ENCODE data around the gene RPL7A.
A peak's percentile ranks its signal among the peaks of the same experiment; 100 is the strongest.
"Not testable (repeated sequence)": the region's sequence is repeated elsewhere in the genome, so short reads cannot be mapped to it uniquely, and the experiment has no call there.

The RPL7A gene

DNA sequence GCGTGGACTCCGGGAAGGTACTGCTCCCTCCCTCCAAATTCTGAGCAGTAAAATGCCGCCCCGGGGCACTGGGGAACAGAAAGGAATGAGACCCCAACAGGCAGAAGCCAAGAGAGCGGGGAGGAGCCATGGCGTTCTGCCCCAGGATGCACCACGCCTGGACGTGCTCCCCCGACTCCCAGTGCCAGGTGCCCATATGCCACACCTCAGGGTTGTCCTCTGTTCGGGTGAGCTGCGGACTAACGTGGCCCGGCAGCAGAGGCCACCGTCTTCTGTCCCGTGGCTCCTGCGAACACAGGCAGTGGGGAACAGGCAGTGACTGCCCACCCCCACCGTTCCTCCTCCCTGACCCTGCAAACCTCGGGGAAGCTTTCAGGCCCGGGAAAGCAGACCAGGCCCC, 16.8 kb upstream of the RPL7A start:
- no peak overlapping the region for H3K4me3 ChIP-seq (ENCODE audit: low read length)
- TF ChIP-seq, protein P1, sequence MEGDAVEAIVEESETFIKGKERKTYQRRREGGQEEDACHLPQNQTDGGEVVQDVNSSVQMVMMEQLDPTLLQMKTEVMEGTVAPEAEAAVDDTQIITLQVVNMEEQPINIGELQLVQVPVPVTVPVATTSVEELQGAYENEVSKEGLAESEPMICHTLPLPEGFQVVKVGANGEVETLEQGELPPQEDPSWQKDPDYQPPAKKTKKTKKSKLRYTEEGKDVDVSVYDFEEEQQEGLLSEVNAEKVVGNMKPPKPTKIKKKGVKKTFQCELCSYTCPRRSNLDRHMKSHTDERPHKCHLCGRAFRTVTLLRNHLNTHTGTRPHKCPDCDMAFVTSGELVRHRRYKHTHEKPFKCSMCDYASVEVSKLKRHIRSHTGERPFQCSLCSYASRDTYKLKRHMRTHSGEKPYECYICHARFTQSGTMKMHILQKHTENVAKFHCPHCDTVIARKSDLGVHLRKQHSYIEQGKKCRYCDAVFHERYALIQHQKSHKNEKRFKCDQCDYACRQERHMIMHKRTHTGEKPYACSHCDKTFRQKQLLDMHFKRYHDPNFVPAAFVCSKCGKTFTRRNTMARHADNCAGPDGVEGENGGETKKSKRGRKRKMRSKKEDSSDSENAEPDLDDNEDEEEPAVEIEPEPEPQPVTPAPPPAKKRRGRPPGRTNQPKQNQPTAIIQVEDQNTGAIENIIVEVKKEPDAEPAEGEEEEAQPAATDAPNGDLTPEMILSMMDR (conservative IDR thresholded peaks at IDR 0.05; ENCODE audit: low read depth, low read length): no peak
- no peak for DNase-seq (ENCODE audit: low read depth)

DNA sequence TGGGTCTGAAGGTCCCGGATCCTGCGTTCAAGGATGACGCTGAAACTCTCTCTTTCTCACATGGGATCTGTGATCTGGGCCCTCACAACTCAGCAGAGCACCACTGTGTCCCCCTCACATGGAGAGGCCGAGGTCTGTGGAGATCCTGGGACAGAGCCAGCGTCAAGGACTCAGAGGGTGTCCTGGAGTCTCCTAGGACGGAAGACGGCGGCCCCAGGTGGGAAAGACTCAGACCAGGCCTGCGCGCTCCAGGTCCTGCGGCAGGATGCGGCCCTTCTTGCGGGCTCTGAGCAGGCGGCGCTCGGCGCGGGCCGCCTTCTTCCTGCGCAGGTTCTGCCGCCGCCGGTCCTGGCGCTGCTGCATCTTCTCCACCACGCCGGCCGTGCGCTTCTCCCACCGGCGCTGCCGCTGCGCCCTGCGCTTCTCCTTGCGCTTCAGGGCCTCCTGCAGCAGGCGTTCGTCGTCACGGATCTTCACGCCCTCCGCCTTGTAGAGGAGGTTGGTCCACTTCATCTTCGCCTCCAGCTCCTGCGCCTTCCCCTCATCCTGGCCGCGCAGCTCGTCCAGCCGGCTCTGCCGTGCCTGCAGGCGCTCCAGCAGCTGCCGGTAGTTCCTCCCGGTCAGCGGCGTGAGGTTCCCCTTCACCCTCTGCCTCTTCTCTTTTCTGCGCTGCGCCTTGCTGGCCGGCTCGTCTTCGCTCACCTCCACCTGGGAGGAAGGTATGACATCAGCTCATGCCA, 16.2 kb upstream of the RPL7A start:
- TF ChIP-seq, protein P1 (conservative IDR thresholded peaks at IDR 0.05; ENCODE audit: low read depth, low read length): no peak
- DNase-seq (ENCODE audit: low read depth): no peak
- no peak overlapping the region for H3K4me3 ChIP-seq (ENCODE audit: low read length)

DNA sequence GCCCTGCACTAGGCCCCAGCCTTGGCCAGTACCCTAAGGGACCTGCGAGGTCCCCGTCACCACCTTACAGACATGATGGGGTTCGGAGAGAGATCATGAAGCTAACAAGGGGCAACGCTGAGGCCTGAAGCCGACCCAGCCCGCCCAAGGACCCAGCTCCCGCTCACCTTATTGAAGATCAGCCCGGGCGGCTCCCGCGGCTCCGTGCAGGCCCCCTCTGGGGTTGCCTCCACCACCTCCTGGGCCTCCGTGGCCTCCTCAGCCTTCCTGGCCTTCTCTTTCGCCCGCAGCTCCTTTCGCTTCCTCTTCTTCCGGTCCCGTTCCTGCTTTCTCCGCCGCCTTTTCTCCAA, 15.7 kb upstream of the RPL7A start:
- no peak for DNase-seq (ENCODE audit: low read depth)
- H3K4me3 ChIP-seq (ENCODE audit: low read length): no peak overlapping the region
- TF ChIP-seq, protein P1 (conservative IDR thresholded peaks at IDR 0.05; ENCODE audit: low read depth, low read length): no peak

DNA sequence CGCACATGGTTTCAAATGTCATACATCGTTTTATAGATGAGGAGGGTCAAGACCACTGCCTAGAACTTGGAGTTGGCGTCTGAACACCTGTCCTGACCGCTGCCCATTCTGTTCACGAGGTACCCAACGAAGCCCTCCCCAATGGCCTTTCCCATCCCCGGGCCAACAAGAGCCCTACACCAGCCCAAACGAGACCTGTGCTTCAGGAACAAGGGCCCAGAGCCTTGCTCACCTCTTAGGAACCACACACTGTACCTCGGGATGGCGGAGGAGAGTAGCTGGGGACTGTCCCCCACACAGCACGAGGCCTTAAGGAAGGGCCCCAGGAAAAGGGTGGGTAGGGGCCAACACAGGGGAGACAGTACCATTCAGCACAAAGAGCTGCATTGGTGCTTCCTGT, 15.0 kb upstream of the RPL7A start:
- no peak overlapping the region for H3K4me3 ChIP-seq (ENCODE audit: low read length)
- DNase-seq (ENCODE audit: low read depth): no peak
- TF ChIP-seq, protein P1 (conservative IDR thresholded peaks at IDR 0.05; ENCODE audit: low read depth, low read length): no peak

DNA sequence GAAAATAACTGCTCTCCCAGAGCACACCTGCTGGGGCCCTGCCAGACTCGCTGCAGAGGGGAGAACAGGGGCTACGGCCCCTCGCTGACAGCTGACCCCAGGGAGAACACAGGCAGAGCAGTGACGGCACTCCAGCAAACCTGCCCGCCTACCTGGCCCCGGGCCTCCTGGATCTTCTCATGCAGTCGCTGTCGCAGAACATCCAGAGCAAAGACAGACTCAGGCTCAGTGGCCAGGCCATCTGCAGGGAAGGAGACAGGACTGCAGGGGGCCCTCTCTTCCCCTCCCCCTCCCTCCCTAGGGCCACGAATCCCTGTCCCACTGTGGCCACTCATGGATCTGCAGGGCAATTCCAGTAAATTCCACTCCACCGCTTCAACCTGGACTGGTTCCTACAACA, 14.5 kb upstream of the RPL7A start:
- TF ChIP-seq, protein P1 (conservative IDR thresholded peaks at IDR 0.05; ENCODE audit: low read depth, low read length): no peak
- DNase-seq (ENCODE audit: low read depth): no peak
- no peak overlapping the region for H3K4me3 ChIP-seq (ENCODE audit: low read length)

DNA sequence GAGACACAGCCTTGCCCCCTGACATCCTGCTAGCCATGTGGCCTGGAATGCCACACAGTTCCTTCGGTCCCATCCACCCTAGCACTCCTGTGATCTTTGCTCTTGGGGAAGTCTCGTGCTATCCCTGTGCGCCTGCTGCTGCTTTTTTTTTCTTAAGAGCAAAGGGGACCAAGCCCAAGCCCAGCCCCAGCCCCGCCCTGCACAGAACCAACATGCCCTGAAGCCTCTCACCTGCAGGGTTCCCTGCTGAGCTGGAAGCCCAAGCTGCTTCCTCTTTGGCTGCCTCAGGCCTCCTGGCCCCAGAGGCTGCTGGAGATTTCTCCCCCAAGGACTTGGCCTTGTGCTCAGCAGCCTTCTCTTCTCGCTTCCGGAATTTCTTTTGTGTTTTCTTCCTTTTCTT, 13.9 kb upstream of the RPL7A start:
- no peak for DNase-seq (ENCODE audit: low read depth)
- TF ChIP-seq, protein P1 (conservative IDR thresholded peaks at IDR 0.05; ENCODE audit: low read depth, low read length): no peak
- no peak overlapping the region for H3K4me3 ChIP-seq (ENCODE audit: low read length)

DNA sequence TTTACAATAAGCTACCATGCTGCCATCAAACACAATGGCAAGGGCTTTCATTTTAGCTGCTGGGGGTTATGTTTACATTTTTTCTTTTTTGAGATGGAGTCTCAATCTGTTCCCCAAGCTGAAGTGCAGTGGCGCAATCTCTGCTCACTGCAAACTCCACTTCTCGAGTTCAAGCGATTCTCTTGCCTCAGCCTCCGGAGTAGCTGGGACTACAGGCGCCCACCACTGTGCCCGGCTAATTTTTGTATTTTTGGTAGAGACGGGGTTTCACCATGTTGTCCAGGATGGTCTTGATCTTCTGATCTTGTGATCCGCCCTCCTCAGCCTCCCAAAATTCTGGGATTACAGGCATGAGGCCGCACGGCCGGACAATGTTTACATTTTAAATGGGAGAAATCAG, 13.1 kb upstream of the RPL7A start:
- peak overlapping the region; percentile 92 for H3K4me3 ChIP-seq (ENCODE audit: low read length)
- DNase-seq (ENCODE audit: low read depth): not testable (repeated sequence)

Measured in retinal pigment epithelial cell (primary cell).